ENCODE results near the gene PCDHGB5. TPM values are rescaled to one million over a fixed set of nuclear protein-coding genes. Genes with fewer than 3 reads are reported as not detected.

PCDHGB5 gene
- total and polyA plus RNA-seq, 2 of the 13 experiments (the other 11 are each of a cell fraction or from before 2014, with no cell fraction given), result 0.08 to 0.44 TPM

GRCh38 chr5:141412854-141413539 is 15.2 kb downstream of the PCDHGB5 start, which contains the start of gene PCDHGA10:
Gene PCDHGA10 (plus strand): TSS chr5:141412987. CDS start chr5:141413176, 189 bp downstream.
- no peak within 1 kb of the TSS for H3K27ac ChIP-seq (ENCODE audit: extremely low read length, insufficient read depth, low read length)
- H3K79me2 ChIP-seq (ENCODE audit: insufficient read depth, low read length), result no peaks in the 10 kb centered on the region
- no peaks in the 10 kb centered on the region for H3K36me3 ChIP-seq (replicated peaks in 1 of 2; ENCODE audit: control insufficient read depth in 1 of 2, insufficient read depth in 2 of 2, low read length in 2 of 2)
- DNase-seq (ENCODE audit: low spot score), result peak; percentile 15
- peak; percentile 75 for ATAC-seq
- H3K4me1 ChIP-seq (ENCODE audit: insufficient read depth, low read length), result no peaks in the 10 kb centered on the region
- no peak within 1 kb of the TSS for H3K9ac ChIP-seq (ENCODE audit: insufficient read depth, low read depth, low read length)
- no TSS peak for BruUV-seq (replicated peaks)
- H3K9me3 ChIP-seq (ENCODE audit: low read length), result no peaks in the 10 kb centered on the region; the same call in 1 of the 2 replicates
- CTCF ChIA-PET (ENCODE audit: low intra/inter-chr PET ratio, low total read pairs), result interaction anchor here (0.8 to 1.4 kb wide), 3 partner anchors 112 to 145 kb away, joined by 4 to 5 read pairs (median 4); no protein-coding TSS in a partner anchor
- H3K4me3 ChIP-seq (replicated peaks in 1 of 3; ENCODE audit: insufficient read depth in 1 of 3, low read depth in 2 of 3, low read length in 3 of 3), result no peak within 1 kb of the TSS
- intact Hi-C loops (cut with micrococcal nuclease; ENCODE audit: unreplicated experiment), result no loop called here
- in situ Hi-C loops (cut with HindIII; ENCODE audit: extremely low pct_ligation_motif_present, low pct_unique_long_range_greater_than_20kb), result no loop called here
- POLR2A ChIA-PET, result no interaction called here
- no peaks in the 10 kb centered on the region for H3K27me3 ChIP-seq (ENCODE audit: control insufficient read depth in 1 of 2, insufficient read depth in 2 of 2, low read length in 2 of 2)
- FAIRE-seq, result no peak
- no peak within 1 kb of the TSS for H2AFZ ChIP-seq (ENCODE audit: low read length)
- no peaks in the 10 kb centered on the region for H4K20me1 ChIP-seq (ENCODE audit: insufficient read depth, low read length)
- H3K4me2 ChIP-seq (ENCODE audit: low read depth, low read length), result no peak within 1 kb of the TSS; the same call in 1 of the 2 replicates
- TF ChIP-seq CCDC6 (CRISPR knock-in tag; IDR thresholded peaks at IDR 0.05) (no peak), ZSCAN29 (CRISPR knock-in tag; conservative IDR thresholded peaks at IDR 0.05) (0 out of 2 replicates have a peak, but pooled peaks have one; percentile 39), STAG1 (CRISPR knock-in tag; IDR thresholded peaks at IDR 0.05) (peak; percentile 55), KLF6 (CRISPR knock-in tag; IDR thresholded peaks at IDR 0.05) (no peak), ZNF619 (CRISPR knock-in tag; IDR thresholded peaks at IDR 0.05) (no peak), SMC3 (IDR thresholded peaks at IDR 0.05; ENCODE audit: low read length) (peak; percentile 19; the same call in 1 of the 2 replicates), CTCF (CRISPR knock-in tag; IDR thresholded peaks at IDR 0.05) (peak; percentile 59)
- WGBS (ENCODE audit: low lambda C conversion rate), result 77% methylated on average over 30 of the region's 31 CpGs
